Stimulated activated naive CD8-positive, alpha-beta T cell treated with anti-CD3 and anti-CD28 coated beads, Interleukin-15, Interleukin-2, amounts not matched to agents 100 U/mL and 50 U/mL, for 24 hours (primary cell): Measurements from ENCODE around the gene NTM.
A peak's percentile ranks its signal among the peaks of the same experiment; 100 is the strongest.

Experiments used
- ATAC-seq: fragments of 150-1000 bp; cut with Tn5 transposase; one replicate; pipeline ENCODE4 v1.10.0; 2021
- DNase-seq: peaks from one replicate; pipeline ENCODE4 v3.0.0; 2021

The NTM gene

GRCh38 chr11:132147464-132147863, 777.0 kb downstream of the NTM start:
- no peak for DNase-seq
- no peak for ATAC-seq

GRCh38 chr11:132154781-132155180, 784.4 kb downstream of the NTM start:
- DNase-seq = no peak
- ATAC-seq = no peak

- ATAC-seq = no peak
- peak; percentile 3 for DNase-seq
Observed at GRCh38 chr11:132158091-132158490, 787.7 kb downstream of the NTM start.

GRCh38 chr11:132158696-132159095, 788.3 kb downstream of the NTM start:
- DNase-seq (no peak), ATAC-seq (no peak)

- no peak for ATAC-seq
- no peak for DNase-seq
Observed at GRCh38 chr11:132161403-132162078, 791.1 kb downstream of the NTM start.

GRCh38 chr11:132168344-132168981, 798.0 kb downstream of the NTM start:
- ATAC-seq = no peak

GRCh38 chr11:132171031-132171430, 800.6 kb downstream of the NTM start:
- no peak for DNase-seq
- no peak for ATAC-seq

More at GRCh38 chr11:132168344-132168981, 798.0 kb downstream of the NTM start:
- no peak for DNase-seq

GRCh38 chr11:132174362-132175255, 804.2 kb downstream of the NTM start:
- no peak for ATAC-seq
- DNase-seq = no peak

GRCh38 chr11:132177106-132177505, 806.7 kb downstream of the NTM start:
- DNase-seq (no peak), ATAC-seq (no peak)

GRCh38 chr11:132184079-132184478, 813.7 kb downstream of the NTM start:
- DNase-seq = no peak
- no peak for ATAC-seq

GRCh38 chr11:132185726-132186592, 815.5 kb downstream of the NTM start:
- ATAC-seq (no peak), DNase-seq (no peak)

GRCh38 chr11:132186699-132187098, 816.3 kb downstream of the NTM start:
- ATAC-seq (no peak), DNase-seq (no peak)

GRCh38 chr11:132187386-132187785, 817.0 kb downstream of the NTM start:
- no peak for DNase-seq
- no peak for ATAC-seq

GRCh38 chr11:132187814-132188213, 817.4 kb downstream of the NTM start:
- DNase-seq (no peak), ATAC-seq (no peak)

- ATAC-seq (no peak), DNase-seq (no peak)
Observed at GRCh38 chr11:132196928-132197327, 826.5 kb downstream of the NTM start.

GRCh38 chr11:132200353-132200936, 830.0 kb downstream of the NTM start:
- DNase-seq (no peak), ATAC-seq (no peak)

- DNase-seq (no peak), ATAC-seq (no peak)
Observed at GRCh38 chr11:132202621-132203020, 832.2 kb downstream of the NTM start.

GRCh38 chr11:132205006-132205405, 834.6 kb downstream of the NTM start:
- DNase-seq = no peak
- no peak for ATAC-seq

GRCh38 chr11:132205496-132205895, 835.1 kb downstream of the NTM start:
- no peak for ATAC-seq

GRCh38 chr11:132206993-132207392, 836.6 kb downstream of the NTM start:
- no peak for ATAC-seq
- DNase-seq = no peak

More at GRCh38 chr11:132205496-132205895, 835.1 kb downstream of the NTM start:
- DNase-seq = no peak

GRCh38 chr11:132208477-132209055, 838.2 kb downstream of the NTM start:
- DNase-seq (no peak), ATAC-seq (no peak)
